ENCODE results near the gene RNF40.

RNF40 gene

GRCh38 chr16:30779596-30779995 lies 17.5 kb downstream of the RNF40 start:
- TF ChIP-seq USF1 (IDR thresholded peaks at IDR 0.05) (no peak), EP300 (IDR thresholded peaks at IDR 0.05; ENCODE audit: borderline replicate concordance) (no peak), TEAD4 (IDR thresholded peaks at IDR 0.05) (no peak), CREB1 (IDR thresholded peaks at IDR 0.05; ENCODE audit: low read depth) (no peak), EGR1 (IDR thresholded peaks at IDR 0.05) (no peak)

- TF ChIP-seq FOXM1 (IDR thresholded peaks at IDR 0.05; ENCODE audit: borderline replicate concordance, low read depth) = no peak
- no peak for TF ChIP-seq TEAD4 (IDR thresholded peaks at IDR 0.05)
- TF ChIP-seq CREB1 (IDR thresholded peaks at IDR 0.05; ENCODE audit: low read depth) = no peak
- TF ChIP-seq CEBPB (IDR thresholded peaks at IDR 0.05) = no peak
- no peak for TF ChIP-seq RAD21 (IDR thresholded peaks at IDR 0.05; ENCODE audit: low read depth)
- TF ChIP-seq ZBTB7A (IDR thresholded peaks at IDR 0.05; ENCODE audit: low read depth) = no peak
- no peak for TF ChIP-seq TAF1 (IDR thresholded peaks at IDR 0.05; ENCODE audit: low read depth)
- TF ChIP-seq USF1 (IDR thresholded peaks at IDR 0.05) = no peak
- TF ChIP-seq TCF12 (IDR thresholded peaks at IDR 0.05; ENCODE audit: low read depth) = no peak
- TF ChIP-seq EP300 (IDR thresholded peaks at IDR 0.05; ENCODE audit: borderline replicate concordance) = no peak
- TF ChIP-seq EGR1 (IDR thresholded peaks at IDR 0.05) = no peak
- TF ChIP-seq REST (IDR thresholded peaks at IDR 0.05; ENCODE audit: low read depth) = no peak
- no peak for TF ChIP-seq NFIC (IDR thresholded peaks at IDR 0.05)
- TF ChIP-seq YY1 (IDR thresholded peaks at IDR 0.05; ENCODE audit: low read depth) = no peak
- no peak for TF ChIP-seq MAX (IDR thresholded peaks at IDR 0.05)
Observed at GRCh38 chr16:30780021-30780420, 17.9 kb downstream of the RNF40 start.

- TF ChIP-seq EGR1 (IDR thresholded peaks at IDR 0.05) (no peak), USF1 (IDR thresholded peaks at IDR 0.05) (no peak), TEAD4 (IDR thresholded peaks at IDR 0.05) (no peak), NFIC (IDR thresholded peaks at IDR 0.05) (no peak), TAF1 (IDR thresholded peaks at IDR 0.05; ENCODE audit: low read depth) (no peak), FOXM1 (IDR thresholded peaks at IDR 0.05; ENCODE audit: borderline replicate concordance, low read depth) (no peak), ZBTB7A (IDR thresholded peaks at IDR 0.05; ENCODE audit: low read depth) (no peak), TCF12 (IDR thresholded peaks at IDR 0.05; ENCODE audit: low read depth) (no peak), MAX (IDR thresholded peaks at IDR 0.05) (no peak), CREB1 (IDR thresholded peaks at IDR 0.05; ENCODE audit: low read depth) (no peak), YY1 (IDR thresholded peaks at IDR 0.05; ENCODE audit: low read depth) (no peak)
Observed at GRCh38 chr16:30780549-30780948, 18.4 kb downstream of the RNF40 start.

GRCh38 chr16:30782486-30783279 lies 20.6 kb downstream of the RNF40 start:
- TF ChIP-seq FOXM1 (IDR thresholded peaks at IDR 0.05; ENCODE audit: borderline replicate concordance, low read depth) = no peak
- TF ChIP-seq CREB1 (IDR thresholded peaks at IDR 0.05; ENCODE audit: low read depth) = no peak
- no peak for TF ChIP-seq USF1 (IDR thresholded peaks at IDR 0.05)
- TF ChIP-seq CEBPB (IDR thresholded peaks at IDR 0.05) = no peak
- no peak for TF ChIP-seq REST (IDR thresholded peaks at IDR 0.05; ENCODE audit: low read depth)
- no peak for TF ChIP-seq EP300 (IDR thresholded peaks at IDR 0.05; ENCODE audit: borderline replicate concordance)
- TF ChIP-seq TAF1 (IDR thresholded peaks at IDR 0.05; ENCODE audit: low read depth) = no peak
- no peak for TF ChIP-seq ZBTB7A (IDR thresholded peaks at IDR 0.05; ENCODE audit: low read depth)
- TF ChIP-seq MAX (IDR thresholded peaks at IDR 0.05) = no peak
- TF ChIP-seq YY1 (IDR thresholded peaks at IDR 0.05; ENCODE audit: low read depth) = no peak
- no peak for TF ChIP-seq EGR1 (IDR thresholded peaks at IDR 0.05)
- TF ChIP-seq RAD21 (IDR thresholded peaks at IDR 0.05; ENCODE audit: low read depth) = no peak
- no peak for TF ChIP-seq NFIC (IDR thresholded peaks at IDR 0.05)
- no peak for TF ChIP-seq TEAD4 (IDR thresholded peaks at IDR 0.05)
- no peak for TF ChIP-seq TCF12 (IDR thresholded peaks at IDR 0.05; ENCODE audit: low read depth)
